Measurements from ENCODE around the gene EFR3B.
"Not testable (repeated sequence)": the region's sequence is repeated elsewhere in the genome, so short reads cannot be mapped to it uniquely, and the experiment has no call there.

The EFR3B gene

DNA sequence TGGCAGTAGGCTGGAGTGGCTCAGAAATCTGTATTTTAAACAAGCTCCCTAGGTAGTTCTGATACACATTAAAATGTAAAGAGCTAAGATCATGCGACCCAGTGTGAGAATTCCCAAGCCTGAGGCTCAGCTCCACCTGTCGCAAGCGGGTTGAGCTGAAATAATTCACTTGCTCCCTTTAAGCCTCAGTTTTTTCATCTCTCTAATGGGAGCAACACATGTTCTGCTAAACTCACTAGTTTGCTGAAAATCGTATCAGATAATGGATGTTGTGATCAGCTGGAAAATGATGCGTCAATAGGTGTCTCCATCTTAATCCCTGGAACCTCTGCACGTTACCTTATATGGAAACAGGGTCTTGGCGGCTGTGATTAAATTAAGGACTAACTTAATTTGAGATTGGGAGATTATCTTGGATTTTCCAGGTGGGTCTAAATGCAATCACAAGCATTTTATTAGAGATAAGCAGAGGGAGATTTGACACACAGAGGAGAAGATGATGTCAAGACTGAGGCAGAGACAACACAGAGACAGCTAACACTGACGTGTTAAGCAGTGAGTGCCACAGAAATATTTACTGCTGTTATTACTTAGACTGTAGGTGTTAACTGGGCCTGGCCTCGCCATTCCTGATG, 73.5 kb downstream of the EFR3B start:
- DNase-seq (ENCODE audit: insufficient read length, low spot score) (no peak), FAIRE-seq (no peak)
- TF ChIP-seq POLR2AphosphoS5 (IDR thresholded peaks at IDR 0.05; ENCODE audit: low read depth, low read length) (no peak), TAF1 (IDR thresholded peaks at IDR 0.05; ENCODE audit: low read depth, low read length) (no peak), SPI1 (IDR thresholded peaks at IDR 0.05; ENCODE audit: low read depth, low read length) (no peak), POU2F2 (IDR thresholded peaks at IDR 0.05; ENCODE audit: low read depth, low read length) (no peak), PAX5 (IDR thresholded peaks at IDR 0.05; ENCODE audit: insufficient read depth, low read length, severe bottlenecking) (no peak), POLR2A (IDR thresholded peaks at IDR 0.05; ENCODE audit: low read depth, low read length) (no peak)

DNA sequence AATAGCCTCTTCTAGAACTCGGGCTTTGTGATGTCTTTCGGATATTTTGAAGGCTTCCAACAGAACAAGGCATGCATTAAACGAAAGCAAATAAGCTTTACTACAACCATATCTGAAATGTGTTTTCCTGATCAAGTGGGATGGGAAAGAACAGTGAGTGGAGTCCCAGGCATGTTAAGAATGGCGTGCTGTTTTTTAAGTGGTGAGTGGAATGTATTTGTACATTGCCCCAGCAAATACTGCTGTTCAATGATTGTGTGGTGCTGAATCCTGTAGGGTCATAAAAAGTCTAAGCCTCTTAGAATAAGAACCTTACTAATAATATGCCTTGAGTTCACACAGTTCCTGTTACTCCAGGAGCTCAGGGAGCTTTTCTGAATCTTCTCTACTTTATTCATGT, 74.0 kb downstream of the EFR3B start:
- no peak for FAIRE-seq
- no peak for TF ChIP-seq SPI1 (IDR thresholded peaks at IDR 0.05; ENCODE audit: low read depth, low read length)
- no peak for TF ChIP-seq TAF1 (IDR thresholded peaks at IDR 0.05; ENCODE audit: low read depth, low read length)
- TF ChIP-seq POLR2A (IDR thresholded peaks at IDR 0.05; ENCODE audit: low read depth, low read length) = no peak
- TF ChIP-seq PAX5 (IDR thresholded peaks at IDR 0.05; ENCODE audit: insufficient read depth, low read length, severe bottlenecking) = no peak
- no peak for TF ChIP-seq POLR2AphosphoS5 (IDR thresholded peaks at IDR 0.05; ENCODE audit: low read depth, low read length)
- TF ChIP-seq POU2F2 (IDR thresholded peaks at IDR 0.05; ENCODE audit: low read depth, low read length) = no peak
- DNase-seq (ENCODE audit: insufficient read length, low spot score) = no peak

DNA sequence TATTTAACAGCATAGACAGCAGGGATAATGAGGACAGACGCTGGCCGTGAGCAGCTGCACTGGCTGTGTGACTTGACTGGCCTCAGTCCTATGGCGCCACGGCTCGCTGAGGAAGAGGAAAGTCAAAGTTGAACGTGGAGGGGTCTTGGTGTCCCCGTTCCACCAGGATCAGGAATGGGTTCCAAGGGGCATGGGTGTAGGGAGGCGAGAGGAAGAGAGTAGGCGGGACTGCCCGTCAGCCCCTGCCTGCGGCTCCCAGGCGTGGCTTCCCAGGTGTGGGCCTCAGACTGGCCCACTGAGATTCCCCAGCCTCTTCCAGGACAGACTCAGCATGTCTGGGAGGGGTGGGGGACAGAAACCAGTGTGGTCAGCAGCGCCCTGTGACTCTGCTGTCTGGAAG, 75.1 kb downstream of the EFR3B start:
- no peak for DNase-seq (ENCODE audit: insufficient read length, low spot score)
- FAIRE-seq = no peak
- TF ChIP-seq TAF1 (IDR thresholded peaks at IDR 0.05; ENCODE audit: low read depth, low read length) = no peak
- TF ChIP-seq PAX5 (IDR thresholded peaks at IDR 0.05; ENCODE audit: insufficient read depth, low read length, severe bottlenecking) = no peak
- no peak for TF ChIP-seq SPI1 (IDR thresholded peaks at IDR 0.05; ENCODE audit: low read depth, low read length)
- TF ChIP-seq POLR2AphosphoS5 (IDR thresholded peaks at IDR 0.05; ENCODE audit: low read depth, low read length) = no peak
- no peak for TF ChIP-seq POLR2A (IDR thresholded peaks at IDR 0.05; ENCODE audit: low read depth, low read length)
- TF ChIP-seq POU2F2 (IDR thresholded peaks at IDR 0.05; ENCODE audit: low read depth, low read length) = no peak

DNA sequence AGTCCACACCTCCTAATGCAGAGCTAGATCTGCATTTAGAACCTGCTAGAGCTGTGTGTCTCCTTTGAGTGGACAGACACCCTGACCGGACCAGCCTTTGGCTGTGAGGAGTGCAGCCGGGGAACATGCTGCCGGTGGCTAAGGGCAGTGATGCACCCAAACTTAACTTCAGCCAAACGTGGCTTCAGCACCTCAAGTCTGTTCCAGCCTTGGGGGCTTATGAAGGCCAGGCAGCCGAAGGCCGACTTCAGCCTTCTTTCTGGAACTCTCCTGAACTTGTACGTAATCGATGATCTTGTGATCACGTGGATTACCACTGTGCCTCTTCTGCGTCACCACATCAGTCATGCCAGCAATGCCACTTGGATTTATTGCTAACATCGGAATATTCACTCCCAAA, 77.4 kb downstream of the EFR3B start:
- FAIRE-seq (no peak), DNase-seq (ENCODE audit: insufficient read length, low spot score) (no peak)
- no peak for TF ChIP-seq POLR2A (IDR thresholded peaks at IDR 0.05; ENCODE audit: low read depth, low read length)
- TF ChIP-seq TAF1 (IDR thresholded peaks at IDR 0.05; ENCODE audit: low read depth, low read length) = no peak
- TF ChIP-seq SPI1 (IDR thresholded peaks at IDR 0.05; ENCODE audit: low read depth, low read length) = no peak
- TF ChIP-seq POU2F2 (IDR thresholded peaks at IDR 0.05; ENCODE audit: low read depth, low read length) = no peak
- no peak for TF ChIP-seq PAX5 (IDR thresholded peaks at IDR 0.05; ENCODE audit: insufficient read depth, low read length, severe bottlenecking)
- no peak for TF ChIP-seq POLR2AphosphoS5 (IDR thresholded peaks at IDR 0.05; ENCODE audit: low read depth, low read length)

DNA sequence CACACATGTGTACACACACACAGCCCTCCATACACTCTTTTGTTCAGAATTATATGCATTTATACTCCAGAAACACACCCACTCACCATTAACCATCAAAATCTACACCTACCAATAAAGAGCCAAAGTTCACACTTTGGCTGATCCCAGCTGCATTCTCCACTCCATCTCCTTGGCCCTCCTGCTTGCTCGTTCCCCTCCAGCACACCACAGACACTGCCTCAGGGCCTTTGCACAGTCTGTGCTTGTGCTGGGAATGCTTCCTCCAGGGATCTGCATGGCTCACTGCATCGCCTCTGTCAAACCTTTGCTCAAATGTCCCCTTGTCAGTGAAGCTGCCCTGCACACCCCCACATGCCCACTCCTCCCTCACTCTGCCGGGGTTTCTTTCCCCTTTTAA, 80.5 kb downstream of the EFR3B start:
- no peak for FAIRE-seq
- TF ChIP-seq TAF1 (IDR thresholded peaks at IDR 0.05; ENCODE audit: low read depth, low read length) (no peak), POU2F2 (IDR thresholded peaks at IDR 0.05; ENCODE audit: low read depth, low read length) (no peak), POLR2A (IDR thresholded peaks at IDR 0.05; ENCODE audit: low read depth, low read length) (no peak), POLR2AphosphoS5 (IDR thresholded peaks at IDR 0.05; ENCODE audit: low read depth, low read length) (no peak), PAX5 (IDR thresholded peaks at IDR 0.05; ENCODE audit: insufficient read depth, low read length, severe bottlenecking) (no peak), SPI1 (IDR thresholded peaks at IDR 0.05; ENCODE audit: low read depth, low read length) (no peak)
- DNase-seq (ENCODE audit: insufficient read length, low spot score) = no peak

- TF ChIP-seq POLR2A (IDR thresholded peaks at IDR 0.05; ENCODE audit: low read depth, low read length) (no peak), PAX5 (IDR thresholded peaks at IDR 0.05; ENCODE audit: insufficient read depth, low read length, severe bottlenecking) (no peak), TAF1 (IDR thresholded peaks at IDR 0.05; ENCODE audit: low read depth, low read length) (no peak)
- DNase-seq (ENCODE audit: insufficient read length, low spot score) = no peak
- peak; percentile 51 for FAIRE-seq
These were observed 81.8 kb downstream of the EFR3B start for GRCh38 chr2:25123682-25124081.

GRCh38 chr2:25125189-25125588, 83.3 kb downstream of the EFR3B start:
- FAIRE-seq = no peak
- TF ChIP-seq PAX5 (IDR thresholded peaks at IDR 0.05; ENCODE audit: insufficient read depth, low read length, severe bottlenecking) (no peak), TAF1 (IDR thresholded peaks at IDR 0.05; ENCODE audit: low read depth, low read length) (no peak), POLR2A (IDR thresholded peaks at IDR 0.05; ENCODE audit: low read depth, low read length) (no peak)
- no peak for DNase-seq (ENCODE audit: insufficient read length, low spot score)

GRCh38 chr2:25125976-25126375, 84.1 kb downstream of the EFR3B start:
- FAIRE-seq (no peak), DNase-seq (ENCODE audit: insufficient read length, low spot score) (no peak)
- TF ChIP-seq POLR2A (IDR thresholded peaks at IDR 0.05; ENCODE audit: low read depth, low read length) (no peak), SPI1 (IDR thresholded peaks at IDR 0.05; ENCODE audit: low read depth, low read length) (no peak), POU2F2 (IDR thresholded peaks at IDR 0.05; ENCODE audit: low read depth, low read length) (no peak)

GRCh38 chr2:25127071-25127470, 85.2 kb downstream of the EFR3B start:
- not testable (repeated sequence) for FAIRE-seq; DNase-seq (ENCODE audit: insufficient read length, low spot score)

- FAIRE-seq = no peak
- no peak for DNase-seq (ENCODE audit: insufficient read length, low spot score)
- TF ChIP-seq POLR2AphosphoS5 (IDR thresholded peaks at IDR 0.05; ENCODE audit: low read depth, low read length) (no peak), POU2F2 (IDR thresholded peaks at IDR 0.05; ENCODE audit: low read depth, low read length) (no peak), PAX5 (IDR thresholded peaks at IDR 0.05; ENCODE audit: insufficient read depth, low read length, severe bottlenecking) (no peak), SPI1 (IDR thresholded peaks at IDR 0.05; ENCODE audit: low read depth, low read length) (no peak), POLR2A (IDR thresholded peaks at IDR 0.05; ENCODE audit: low read depth, low read length) (no peak), TAF1 (IDR thresholded peaks at IDR 0.05; ENCODE audit: low read depth, low read length) (no peak)
These were observed 85.8 kb downstream of the EFR3B start for GRCh38 chr2:25127646-25128045.

Measured in GM12891 (cell line).